ENCODE measurements around the gene AP3S1. TPM values are rescaled to one million over a fixed set of nuclear protein-coding genes. Genes with fewer than 3 reads are reported as not detected.
"Not testable (repeated sequence)": the region's sequence is repeated elsewhere in the genome, so short reads cannot be mapped to it uniquely, and the experiment has no call there.

Gene AP3S1
- total RNA-seq, 6 experiments from 2014 or later, result 27.8 to 51.0 (median 40.4) TPM

GRCh38 chr5:115800108-115800507 lies 41.6 kb upstream of the AP3S1 start:
- TF ChIP-seq POLR2A (IDR thresholded peaks at IDR 0.05), result no peak
- TF ChIP-seq, protein P1, sequence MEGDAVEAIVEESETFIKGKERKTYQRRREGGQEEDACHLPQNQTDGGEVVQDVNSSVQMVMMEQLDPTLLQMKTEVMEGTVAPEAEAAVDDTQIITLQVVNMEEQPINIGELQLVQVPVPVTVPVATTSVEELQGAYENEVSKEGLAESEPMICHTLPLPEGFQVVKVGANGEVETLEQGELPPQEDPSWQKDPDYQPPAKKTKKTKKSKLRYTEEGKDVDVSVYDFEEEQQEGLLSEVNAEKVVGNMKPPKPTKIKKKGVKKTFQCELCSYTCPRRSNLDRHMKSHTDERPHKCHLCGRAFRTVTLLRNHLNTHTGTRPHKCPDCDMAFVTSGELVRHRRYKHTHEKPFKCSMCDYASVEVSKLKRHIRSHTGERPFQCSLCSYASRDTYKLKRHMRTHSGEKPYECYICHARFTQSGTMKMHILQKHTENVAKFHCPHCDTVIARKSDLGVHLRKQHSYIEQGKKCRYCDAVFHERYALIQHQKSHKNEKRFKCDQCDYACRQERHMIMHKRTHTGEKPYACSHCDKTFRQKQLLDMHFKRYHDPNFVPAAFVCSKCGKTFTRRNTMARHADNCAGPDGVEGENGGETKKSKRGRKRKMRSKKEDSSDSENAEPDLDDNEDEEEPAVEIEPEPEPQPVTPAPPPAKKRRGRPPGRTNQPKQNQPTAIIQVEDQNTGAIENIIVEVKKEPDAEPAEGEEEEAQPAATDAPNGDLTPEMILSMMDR (IDR thresholded peaks at IDR 0.05), result no peak
- H3K27ac ChIP-seq, result peak overlapping the region; percentile 0 to 89 (median 70)
- H3K27me3 ChIP-seq, result no peaks in the 10 kb centered on the region
- H3K36me3 ChIP-seq, result peaks cover 0 to 15% (median 3%) of the 10 kb centered on the region in 4 donors
- intact Hi-C loops (cut with DNase I), result no loop called here
- ATAC-seq, result no peak
- H3K4me1 ChIP-seq, result peaks cover 0 to 71% (median 23%) of the 10 kb centered on the region in 4 donors
- no peak overlapping the region for H3K4me3 ChIP-seq
- DNase-seq, result no peak
- WGBS (ENCODE audit: insufficient coverage, low coverage, low lambda C conversion rate, missing lambda C conversion rate), result 59% methylated on average over 2 of the region's 2 CpGs
- no peaks in the 10 kb centered on the region for H3K9me3 ChIP-seq

- H3K27me3 ChIP-seq, result no peaks in the 10 kb centered on the region
- no peak for DNase-seq
- no peak for TF ChIP-seq POLR2A (IDR thresholded peaks at IDR 0.05)
- ATAC-seq, result peak; percentile 35 to 63 (median 52)
- peak overlapping the region in 2 of 3 donors; percentile 70 to 89 for H3K27ac ChIP-seq
- WGBS (ENCODE audit: insufficient coverage, low coverage, low lambda C conversion rate, missing lambda C conversion rate), result 61% methylated on average over 2 of the region's 2 CpGs
- H3K4me3 ChIP-seq, result no peak overlapping the region
- intact Hi-C loops (cut with DNase I), result no loop called here
- no peaks in the 10 kb centered on the region for H3K9me3 ChIP-seq
- H3K36me3 ChIP-seq, result peaks cover 0 to 25% (median 8%) of the 10 kb centered on the region in 4 donors
- peaks cover 0 to 75% (median 23%) of the 10 kb centered on the region in 4 donors for H3K4me1 ChIP-seq
Observed at GRCh38 chr5:115801152-115801551, 40.6 kb upstream of the AP3S1 start.

- no peak overlapping the region for H3K4me3 ChIP-seq
- intact Hi-C loops (cut with DNase I), result no loop called here
- H3K27me3 ChIP-seq, result no peaks in the 10 kb centered on the region
- no peak for DNase-seq
- 11% methylated on average over 1 of the region's 1 CpG for WGBS (ENCODE audit: insufficient coverage, low coverage, low lambda C conversion rate, missing lambda C conversion rate)
- ATAC-seq, result peak; percentile 34 to 55 (median 48)
- H3K27ac ChIP-seq, result peak overlapping the region; percentile 37 to 89 (median 70)
- H3K9me3 ChIP-seq, result no peaks in the 10 kb centered on the region
- peaks cover 0 to 77% (median 23%) of the 10 kb centered on the region in 4 donors for H3K4me1 ChIP-seq
- TF ChIP-seq POLR2A (IDR thresholded peaks at IDR 0.05), result no peak
- TF ChIP-seq, protein P1 (IDR thresholded peaks at IDR 0.05), result no peak
- H3K36me3 ChIP-seq, result peaks cover 0 to 34% (median 12%) of the 10 kb centered on the region in 4 donors
Observed at GRCh38 chr5:115801984-115802383, 39.8 kb upstream of the AP3S1 start.

- H3K9me3 ChIP-seq, result no peaks in the 10 kb centered on the region
- no peak overlapping the region for H3K4me3 ChIP-seq
- peaks cover 0 to 78% (median 19%) of the 10 kb centered on the region in 4 donors for H3K36me3 ChIP-seq
- ATAC-seq (peak; percentile 48 to 66 (median 58)), DNase-seq (no peak)
- H3K27ac ChIP-seq, result peak overlapping the region in 1 of 3 donors; percentile 41
- no peak for TF ChIP-seq POLR2A (IDR thresholded peaks at IDR 0.05)
- TF ChIP-seq, protein P1 (IDR thresholded peaks at IDR 0.05), result peak in 1 of 4 donors; percentile 24
- H3K4me1 ChIP-seq, result peaks cover 0 to 74% (median 10%) of the 10 kb centered on the region in 4 donors
- intact Hi-C loops (cut with DNase I), result no loop called here
- no peaks in the 10 kb centered on the region for H3K27me3 ChIP-seq
- 55% methylated on average over 2 of the region's 2 CpGs for WGBS (ENCODE audit: insufficient coverage, low coverage, low lambda C conversion rate, missing lambda C conversion rate)
Observed at GRCh38 chr5:115806986-115807653, 34.6 kb upstream of the AP3S1 start.

DNA sequence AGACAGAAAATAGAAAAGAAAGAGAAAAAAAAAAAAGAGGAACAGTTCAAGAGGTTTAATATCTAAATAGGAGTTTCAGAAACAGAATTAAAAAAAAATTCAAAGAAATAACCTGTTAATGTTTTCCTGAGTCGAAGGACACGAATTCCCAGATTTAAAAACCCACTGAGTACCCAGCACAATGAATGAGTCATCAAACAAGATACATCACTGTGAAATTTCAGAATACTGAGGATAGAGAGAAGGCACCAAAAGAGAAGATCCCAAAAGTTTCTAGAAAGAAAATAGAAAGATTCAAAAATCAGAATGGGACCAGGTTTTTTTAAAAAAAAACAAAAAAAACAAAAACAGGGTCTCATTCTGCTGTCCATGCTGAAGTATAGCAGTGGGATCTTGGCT lies 34.1 kb upstream of the AP3S1 start:
- no peak for TF ChIP-seq POLR2A (IDR thresholded peaks at IDR 0.05)
- TF ChIP-seq, protein P1 (IDR thresholded peaks at IDR 0.05), result no peak
- intact Hi-C loops (cut with DNase I), result no loop called here
- Histone ChIP-seq H3K27ac (peak overlapping the region in 1 of 3 donors; percentile 41), H3K27me3 (no peaks in the 10 kb centered on the region), H3K36me3 (peaks cover 0 to 83% (median 19%) of the 10 kb centered on the region in 4 donors), H3K9me3 (no peaks in the 10 kb centered on the region), H3K4me3 (no peak overlapping the region), H3K4me1 (peaks cover 0 to 74% (median 10%) of the 10 kb centered on the region in 4 donors)
- WGBS (ENCODE audit: insufficient coverage, low coverage, low lambda C conversion rate, missing lambda C conversion rate), result 49% methylated on average over 2 of the region's 2 CpGs
- DNase-seq, result no peak
- peak in 1 of 4 donors; percentile 51 for ATAC-seq

- ATAC-seq; intact Hi-C loops (cut with DNase I); H3K9me3 ChIP-seq; H3K27me3 ChIP-seq; H3K4me3 ChIP-seq; DNase-seq: not testable (repeated sequence)
- H3K4me1 ChIP-seq, result peaks cover 0 to 74% (median 9%) of the 10 kb centered on the region in 4 donors
- peaks cover 0 to 83% (median 19%) of the 10 kb centered on the region in 4 donors for H3K36me3 ChIP-seq
- peak overlapping the region in 1 of 3 donors; percentile 41 for H3K27ac ChIP-seq
- WGBS (ENCODE audit: insufficient coverage, low coverage, low lambda C conversion rate, missing lambda C conversion rate), result 80% methylated on average over 2 of the region's 2 CpGs
Observed at GRCh38 chr5:115808066-115808465, 33.7 kb upstream of the AP3S1 start.

Data from right lobe of liver (tissue), 6 donors.